NCI-H345 (cell line): Measurements from ENCODE around the gene MAOA.
"Not testable (repeated sequence)": the region's sequence is repeated elsewhere in the genome, so short reads cannot be mapped to it uniquely, and the experiment has no call there.

Experiments used
- DNase-seq: peaks from one replicate; lab custom pipeline; 2025; lab: John Stamatoyannopoulos, UW

Gene MAOA

GRCh38 chrX:43656005-43656494 lies at the start of gene MAOA:
TSS of gene MAOA (plus strand) at chrX:43656299. CDS start at chrX:43656342, 43 bp downstream.
- DNase-seq = peak; percentile 38

- DNase-seq = no peak
Observed at GRCh38 chrX:43612400-43612799, 43.7 kb upstream of the MAOA start.

GRCh38 chrX:43615660-43616059 lies 40.4 kb upstream of the MAOA start:
- no peak for DNase-seq

- DNase-seq = no peak
Observed at GRCh38 chrX:43618366-43619205, 37.5 kb upstream of the MAOA start.

- DNase-seq = not testable (repeated sequence)
Observed at GRCh38 chrX:43619861-43620260, 36.2 kb upstream of the MAOA start.

GRCh38 chrX:43627147-43627546 lies 29.0 kb upstream of the MAOA start:
- DNase-seq = no peak

- DNase-seq = no peak
Observed at GRCh38 chrX:43627669-43628068, 28.4 kb upstream of the MAOA start.

GRCh38 chrX:43629229-43629628 lies 26.9 kb upstream of the MAOA start:
- DNase-seq = no peak

GRCh38 chrX:43631841-43632240 lies 24.3 kb upstream of the MAOA start:
- DNase-seq = no peak

- no peak for DNase-seq
Observed at GRCh38 chrX:43633081-43633480, 23.0 kb upstream of the MAOA start.

GRCh38 chrX:43633757-43634156 lies 22.3 kb upstream of the MAOA start:
- DNase-seq = no peak

GRCh38 chrX:43640482-43640881 lies 15.6 kb upstream of the MAOA start:
- no peak for DNase-seq

- DNase-seq = no peak
Observed at GRCh38 chrX:43641691-43642090, 14.4 kb upstream of the MAOA start.

GRCh38 chrX:43643201-43643600 lies 12.9 kb upstream of the MAOA start:
- no peak for DNase-seq

- DNase-seq = no peak
Observed at GRCh38 chrX:43643662-43644061, 12.4 kb upstream of the MAOA start.

- no peak for DNase-seq
Observed at GRCh38 chrX:43644124-43644701, 11.9 kb upstream of the MAOA start.

GRCh38 chrX:43646800-43647199 lies 9.3 kb upstream of the MAOA start:
- DNase-seq = no peak

GRCh38 chrX:43654431-43655150 lies 1.5 kb upstream of the MAOA start:
- peak; percentile 88 for DNase-seq

GRCh38 chrX:43655151-43656004 lies 721 bp upstream of the MAOA start:
- DNase-seq = peak; percentile 22

- DNase-seq = no peak
Observed at GRCh38 chrX:43657671-43658070, 1.6 kb downstream of the MAOA start.

- DNase-seq = no peak
Observed at GRCh38 chrX:43661521-43662240, 5.6 kb downstream of the MAOA start.
